Measurements from ENCODE around the gene PDE4D.

- TF ChIP-seq POLR2A (IDR thresholded peaks at IDR 0.05) (no peak), CTCF (IDR thresholded peaks at IDR 0.05) (no peak)
These were observed 29.7 kb downstream of the PDE4D start for GRCh38 chr5:59863777-59864176.

All from esophagus squamous epithelium (tissue), 4 donors.